DMS53 treated with DMSO at 0.1 percent for 48 hours (cell line): ENCODE measurements around the gene AP5M1.
A peak's percentile ranks its signal among the peaks of the same experiment; 100 is the strongest.
"Not testable (repeated sequence)": the region's sequence is repeated elsewhere in the genome, so short reads cannot be mapped to it uniquely, and the experiment has no call there.

Experiments used
- DNase-seq: peaks from one replicate; lab custom pipeline; 2025; ENCODE audit not compliant: unreplicated experiment; lab: John Stamatoyannopoulos, UW

AP5M1 gene, protein sequence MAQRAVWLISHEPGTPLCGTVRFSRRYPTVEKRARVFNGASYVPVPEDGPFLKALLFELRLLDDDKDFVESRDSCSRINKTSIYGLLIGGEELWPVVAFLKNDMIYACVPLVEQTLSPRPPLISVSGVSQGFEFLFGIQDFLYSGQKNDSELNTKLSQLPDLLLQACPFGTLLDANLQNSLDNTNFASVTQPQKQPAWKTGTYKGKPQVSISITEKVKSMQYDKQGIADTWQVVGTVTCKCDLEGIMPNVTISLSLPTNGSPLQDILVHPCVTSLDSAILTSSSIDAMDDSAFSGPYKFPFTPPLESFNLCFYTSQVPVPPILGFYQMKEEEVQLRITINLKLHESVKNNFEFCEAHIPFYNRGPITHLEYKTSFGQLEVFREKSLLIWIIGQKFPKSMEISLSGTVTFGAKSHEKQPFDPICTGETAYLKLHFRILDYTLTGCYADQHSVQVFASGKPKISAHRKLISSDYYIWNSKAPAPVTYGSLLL

DNA sequence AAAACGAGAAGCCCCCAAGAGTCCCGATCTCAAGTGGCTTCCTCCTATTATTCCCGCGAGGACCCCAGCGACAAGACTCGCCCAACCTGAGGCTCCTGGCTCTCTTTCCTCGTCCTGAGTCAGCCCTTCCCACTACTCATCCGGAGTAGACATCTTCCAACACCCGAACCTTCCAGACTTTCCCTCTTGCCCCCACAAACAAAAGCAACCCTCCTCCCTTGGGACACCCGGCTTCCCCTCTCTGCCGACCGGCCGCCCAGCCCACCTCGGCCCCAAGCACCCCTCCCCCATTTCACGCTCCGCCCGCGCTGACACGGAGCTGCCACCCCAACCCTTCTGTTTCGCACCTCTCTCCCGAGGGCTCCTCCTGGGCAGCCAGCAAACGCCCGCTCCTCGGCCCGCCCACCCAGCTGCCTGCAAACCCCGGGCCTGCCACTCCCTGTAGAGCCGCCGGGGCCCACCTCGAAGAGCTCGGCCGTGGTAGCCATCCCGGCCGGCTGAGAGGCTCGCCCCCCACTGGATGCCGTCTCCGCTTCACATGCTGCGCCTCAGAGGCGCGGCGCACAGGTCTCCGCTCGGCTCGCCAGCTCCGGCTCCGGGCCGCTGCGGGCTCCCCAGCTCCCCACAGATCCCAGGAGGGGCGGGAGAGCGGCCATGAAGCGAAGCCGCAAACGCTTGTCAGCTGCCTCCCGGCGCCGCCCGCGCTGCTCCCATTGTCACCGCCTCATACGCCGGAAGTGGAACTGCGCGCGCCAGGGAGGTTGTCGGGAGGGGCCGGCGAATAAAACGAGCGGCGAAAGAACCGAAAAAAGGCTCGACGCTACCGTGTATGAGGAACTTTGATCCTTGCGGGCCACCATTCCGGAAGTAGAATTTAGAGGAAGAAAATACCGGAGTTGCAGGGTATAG is at the start of gene AP5M1, which contains the start of gene EXOC5:
Gene AP5M1 (plus strand): TSS at position 811 of the 909 bp plus-strand sequence. CDS start 344 bp downstream, outside the sequence.
Gene EXOC5 (minus strand): TSS at position 745 of the 909 bp plus-strand sequence. CDS start 257 bp downstream, at position 488.
- DNase-seq = peak; percentile 85

DNA sequence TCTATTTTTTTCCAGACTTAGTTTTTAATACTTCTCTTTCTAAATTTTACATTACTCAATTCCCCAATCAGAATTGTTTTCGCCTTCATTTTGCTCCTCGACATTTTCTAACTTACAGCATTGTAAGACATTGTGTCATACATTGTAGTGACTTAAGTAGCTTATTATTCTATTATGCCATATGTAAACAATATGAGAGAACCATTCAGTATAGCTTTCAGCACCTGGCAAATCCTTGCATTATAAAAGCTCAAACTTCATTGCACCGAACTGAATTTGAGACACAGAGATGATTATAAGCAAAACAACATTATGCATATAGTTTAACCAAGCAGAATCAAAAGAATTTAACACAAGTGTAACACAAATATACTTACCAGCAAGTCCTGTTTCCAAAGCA is 46.8 kb upstream of the AP5M1 start:
- no peak for DNase-seq

DNA sequence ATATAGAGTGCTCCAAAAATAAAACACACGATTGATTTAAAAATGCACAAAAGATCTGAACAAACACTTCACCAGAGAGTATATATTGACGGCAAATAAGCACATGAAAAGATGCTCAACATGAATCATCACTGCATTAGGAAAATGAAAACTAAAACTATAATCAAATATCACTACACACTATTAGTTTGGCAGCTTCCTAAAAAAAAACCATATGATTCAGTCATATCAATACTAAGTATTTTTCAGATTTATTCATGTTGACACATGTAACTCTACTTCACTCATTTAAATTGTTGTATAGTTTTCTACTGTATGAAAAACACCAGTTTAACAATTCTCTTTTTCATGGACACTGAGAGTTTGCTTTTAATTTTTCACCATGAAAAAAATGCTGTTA is 41.7 kb upstream of the AP5M1 start:
- peak; percentile 8 for DNase-seq

DNA sequence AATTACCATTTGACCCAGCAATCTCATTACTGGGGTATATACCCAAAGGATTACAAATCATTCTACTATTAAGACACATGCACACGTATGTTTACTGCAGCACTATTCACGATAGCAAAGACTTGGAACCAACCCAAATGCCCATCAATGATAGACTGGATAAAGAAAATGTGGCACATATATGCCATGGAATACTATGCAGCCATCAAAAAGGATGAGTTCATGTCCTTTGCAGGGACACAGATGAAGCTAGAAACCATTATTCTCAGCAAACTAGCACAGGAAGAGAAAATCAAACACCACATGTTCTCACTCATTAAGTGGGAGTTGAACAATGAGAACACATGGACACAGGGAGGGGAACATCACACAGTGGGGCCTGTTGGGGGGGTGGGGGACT is 40.5 kb upstream of the AP5M1 start:
- not testable (repeated sequence) for DNase-seq

DNA sequence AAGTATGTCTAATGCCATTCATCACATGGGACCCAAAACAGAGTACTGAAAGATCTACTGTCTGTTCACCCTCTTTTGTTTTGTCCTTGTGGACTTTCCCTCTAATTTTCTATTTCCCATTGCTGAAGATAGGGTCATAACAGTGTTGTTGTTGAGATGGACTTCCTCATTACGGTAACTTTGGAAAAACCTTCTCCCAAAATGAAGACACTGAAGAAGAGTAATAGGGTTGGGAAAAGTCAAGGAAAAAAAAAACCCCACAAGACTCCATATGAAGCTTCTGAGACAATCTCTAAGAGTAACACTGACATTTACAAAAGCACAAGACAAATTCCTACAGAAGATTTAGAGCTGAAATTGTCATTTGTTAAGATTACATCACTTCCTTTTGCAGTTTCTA is 36.8 kb upstream of the AP5M1 start:
- no peak for DNase-seq

DNA sequence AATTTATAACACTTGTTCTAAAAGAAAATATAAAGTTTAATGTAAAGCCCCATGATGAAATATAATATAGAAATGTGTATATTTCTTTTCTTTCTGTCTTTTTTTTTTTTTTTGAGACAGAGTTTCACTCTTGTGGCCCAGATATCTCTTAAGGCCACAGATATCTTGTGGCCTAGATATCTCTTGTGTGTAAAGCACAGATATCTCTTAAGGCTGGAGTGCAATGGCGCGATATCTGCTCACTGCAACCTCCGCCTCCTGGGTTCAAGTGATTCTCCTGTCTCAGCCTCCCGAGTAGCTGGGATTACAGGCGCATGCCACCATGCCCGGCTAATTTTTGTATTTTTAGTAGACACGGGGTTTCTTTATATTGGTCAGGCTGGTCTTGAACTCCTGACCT is 28.7 kb upstream of the AP5M1 start:
- DNase-seq = not testable (repeated sequence)

DNA sequence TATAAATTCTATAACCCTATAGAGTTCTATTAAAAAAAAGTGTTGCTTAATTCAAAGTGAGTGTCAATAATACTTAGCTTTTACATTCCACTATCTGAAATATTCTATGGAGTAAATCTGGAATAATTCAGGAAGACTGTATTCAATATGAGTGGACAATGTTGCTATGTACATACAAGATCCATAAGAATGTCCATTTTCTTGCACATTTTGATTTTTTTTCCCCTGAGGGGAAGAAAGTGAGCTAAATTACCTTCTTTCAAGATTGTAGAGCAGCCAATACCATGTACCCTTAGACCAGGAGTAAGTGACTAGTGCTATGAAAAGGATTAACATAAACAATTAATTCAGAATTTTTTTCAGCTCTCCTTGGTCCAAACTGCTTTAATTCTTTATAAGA is 25.5 kb upstream of the AP5M1 start:
- no peak for DNase-seq

DNA sequence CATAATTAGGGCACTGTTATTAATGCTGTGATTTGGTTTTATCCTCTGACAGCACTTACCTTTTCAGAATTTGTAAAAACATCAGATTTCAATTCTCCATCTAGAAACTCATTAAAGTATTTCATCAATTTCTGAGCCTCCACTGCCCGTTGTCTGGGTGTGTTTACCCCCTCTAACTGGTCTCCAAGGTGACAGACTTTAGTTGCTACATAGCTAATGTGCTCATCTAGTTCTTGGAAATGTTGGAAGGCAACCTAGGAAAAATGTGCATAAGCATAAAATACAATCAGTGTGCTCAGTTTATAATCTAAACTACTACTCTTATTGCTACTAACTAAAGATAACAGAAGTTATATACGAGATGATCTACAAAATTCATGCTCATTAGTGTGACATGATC is 24.7 kb upstream of the AP5M1 start:
- no peak for DNase-seq

DNA sequence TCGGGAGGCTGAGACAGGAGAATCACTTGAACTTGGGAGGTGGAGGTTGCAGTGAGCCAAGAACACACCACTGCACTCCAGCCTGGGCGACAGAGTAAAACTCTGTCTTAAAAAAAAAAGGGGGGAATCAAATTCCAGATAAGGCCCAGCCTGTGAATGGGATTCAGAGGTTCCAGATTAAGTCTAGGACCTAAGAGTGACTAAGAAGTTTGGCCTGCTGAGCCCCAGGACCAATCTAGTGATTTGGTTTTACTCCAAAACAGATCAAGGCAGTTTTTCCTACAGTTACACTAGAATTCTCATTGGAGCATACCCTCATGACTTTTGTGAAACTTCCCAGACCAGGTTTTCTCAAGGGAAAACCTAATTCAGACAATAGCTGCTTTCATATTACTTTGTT is 22.8 kb upstream of the AP5M1 start:
- no peak for DNase-seq

DNA sequence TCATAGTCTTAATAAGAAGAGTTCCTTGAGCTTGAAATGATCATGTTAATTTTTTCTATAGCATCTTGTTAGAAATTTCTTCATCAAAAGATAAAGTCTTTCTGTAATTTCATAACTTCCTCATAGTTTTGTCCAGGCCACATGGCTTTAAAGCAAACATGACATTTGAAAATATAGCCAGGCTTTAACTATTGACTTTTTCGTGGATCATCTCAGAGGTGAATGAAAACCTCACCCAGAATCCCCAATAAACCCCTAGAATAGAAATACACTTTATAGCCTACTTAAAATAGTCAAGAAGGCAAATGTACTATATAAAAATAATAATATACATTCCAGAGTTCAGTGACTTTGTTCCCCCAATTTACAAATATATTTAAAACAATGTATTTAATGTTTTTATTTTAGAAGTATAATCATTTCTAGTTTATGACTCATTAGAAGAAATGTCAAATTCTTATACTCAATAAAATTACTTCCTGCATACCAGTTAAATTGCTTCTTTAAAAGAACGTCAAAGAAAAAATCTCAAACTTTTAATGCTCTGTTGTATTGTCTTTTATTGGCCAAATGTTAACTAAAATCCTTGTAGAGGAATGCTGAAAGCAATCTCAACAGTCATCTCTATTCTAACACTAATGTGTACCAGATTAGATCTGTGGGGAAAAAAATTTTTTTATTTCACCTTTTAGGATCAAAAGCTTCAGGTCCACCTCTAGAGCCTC is 21.7 kb upstream of the AP5M1 start:
- DNase-seq = no peak

DNA sequence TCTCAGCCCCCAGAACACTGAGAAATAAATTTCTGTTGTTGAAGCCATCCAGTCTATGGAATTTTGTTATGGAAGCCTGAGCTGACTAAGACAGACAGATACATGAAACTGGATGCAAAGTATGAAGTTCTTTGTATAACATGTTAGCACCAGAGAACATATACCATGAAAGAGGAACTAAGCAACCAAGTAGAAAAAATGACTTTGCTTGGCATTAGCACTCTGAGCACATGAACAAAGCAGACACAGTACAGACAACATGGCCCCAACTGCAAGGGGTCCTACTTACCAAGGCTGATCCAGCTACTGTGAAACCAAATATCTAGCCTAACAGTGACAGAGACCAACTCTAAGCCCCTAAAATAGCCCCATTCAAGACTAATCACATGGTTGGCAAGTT is 13.9 kb upstream of the AP5M1 start:
- DNase-seq = no peak

DNA sequence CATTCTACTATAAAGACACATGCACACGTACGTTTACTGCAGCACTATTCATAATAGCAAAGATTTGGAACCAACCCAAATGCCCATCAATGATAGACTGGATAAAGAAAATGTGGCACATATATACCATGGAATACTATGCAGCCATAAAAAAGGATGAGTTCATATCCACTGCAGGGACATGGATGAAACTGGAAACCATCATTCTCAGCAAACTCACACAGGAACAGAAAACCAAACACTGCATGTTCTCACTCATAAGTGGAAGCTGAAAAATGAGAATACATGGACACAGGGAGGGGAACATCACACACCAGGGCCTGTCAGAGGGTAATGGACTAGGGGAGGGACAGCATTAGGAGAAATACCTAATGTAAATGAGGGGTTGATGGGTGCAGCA is 10.6 kb upstream of the AP5M1 start:
- not testable (repeated sequence) for DNase-seq

DNA sequence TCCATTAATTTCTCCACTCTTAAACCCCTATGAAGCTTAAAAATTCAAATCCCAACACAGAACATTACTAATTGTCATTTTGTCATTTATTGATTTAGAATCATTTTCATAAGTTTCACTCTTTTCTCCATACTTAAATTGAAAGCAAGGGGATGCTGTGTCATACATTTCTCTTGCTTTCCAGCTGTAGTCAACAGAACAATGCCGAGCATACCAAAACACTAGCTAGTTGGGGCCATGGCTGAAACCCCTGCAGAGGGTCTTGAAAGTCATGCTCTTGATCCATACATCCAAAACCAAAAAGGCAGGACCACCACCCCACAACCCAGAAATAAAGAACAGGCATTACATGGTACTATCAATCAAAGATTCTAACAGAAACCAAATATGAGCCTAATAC is 9.1 kb upstream of the AP5M1 start:
- DNase-seq = no peak

DNA sequence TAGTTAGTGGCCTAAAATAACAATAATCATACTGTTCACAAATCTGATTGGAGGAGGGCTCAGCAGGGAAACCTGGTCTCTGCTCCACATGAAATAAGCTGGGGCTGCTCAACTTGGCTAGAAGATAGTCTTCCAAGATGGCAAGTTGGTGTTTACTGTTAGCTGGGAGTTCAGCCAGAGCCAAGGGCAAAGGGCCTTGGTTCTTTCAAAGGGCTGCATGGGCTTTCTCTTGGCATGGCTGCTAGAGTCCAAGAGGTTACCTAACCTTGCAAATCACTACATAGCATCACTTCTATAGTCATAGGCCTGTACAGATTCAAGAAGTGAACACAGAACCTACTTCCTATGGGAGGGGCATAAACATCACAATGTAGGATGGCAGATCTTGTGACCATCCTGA is 7.2 kb upstream of the AP5M1 start:
- DNase-seq = no peak

DNA sequence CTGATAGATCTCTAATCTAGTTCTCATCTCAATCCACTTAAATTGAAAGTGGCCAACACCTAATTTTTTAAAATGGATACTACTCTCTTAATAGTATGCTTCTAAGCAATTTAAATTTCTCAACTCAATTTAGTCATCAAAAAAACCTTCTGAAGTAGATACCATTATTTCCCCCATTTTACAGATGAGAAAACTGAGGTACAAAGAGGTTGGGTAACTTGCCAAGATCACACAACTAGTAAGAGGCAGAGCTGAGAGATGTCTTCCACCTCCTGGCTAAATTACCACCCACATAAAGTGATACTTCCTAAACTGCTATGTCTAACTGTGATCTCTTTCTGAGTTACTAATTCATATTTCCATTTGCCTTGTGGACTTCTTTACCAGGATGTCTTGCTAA is 6.7 kb upstream of the AP5M1 start:
- no peak for DNase-seq

DNA sequence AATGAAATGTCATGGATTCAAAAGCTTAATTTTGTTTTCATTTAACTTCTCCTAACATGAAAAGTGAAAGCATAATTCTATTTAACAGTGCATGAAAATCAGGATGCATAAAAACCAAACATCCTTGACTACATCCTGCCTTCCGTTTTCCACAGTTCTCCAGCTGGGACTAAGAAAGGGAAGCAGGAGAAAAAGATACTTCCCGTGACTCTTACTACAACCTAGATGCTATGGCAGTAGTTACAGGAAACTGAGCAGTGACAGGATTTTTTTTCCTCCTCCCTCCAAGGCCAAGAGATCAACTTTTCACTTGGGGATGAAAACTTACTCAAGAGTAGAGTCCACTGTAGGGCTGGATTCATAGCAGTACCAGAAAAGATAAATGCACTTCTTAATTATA is 2.7 kb upstream of the AP5M1 start:
- DNase-seq = no peak

DNA sequence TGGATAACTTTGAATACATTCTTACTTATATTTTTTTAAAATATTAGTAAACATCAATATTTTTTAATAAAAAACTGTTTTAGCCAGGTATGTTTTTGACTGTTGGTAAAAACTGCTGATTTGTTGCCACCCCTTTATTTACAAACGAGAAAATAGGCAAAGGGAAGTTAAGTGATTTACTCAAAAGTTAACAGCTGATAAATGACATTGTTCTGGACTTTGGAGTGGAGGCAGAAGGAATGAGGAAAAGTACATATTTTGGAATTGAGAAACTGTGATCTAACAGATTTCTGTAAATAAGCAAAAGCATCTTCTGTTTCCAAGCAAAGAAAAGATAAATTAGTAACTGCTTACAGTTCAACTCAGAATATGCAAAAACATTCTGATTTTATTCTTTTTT is 4.5 kb downstream of the AP5M1 start:
- DNase-seq = no peak

DNA sequence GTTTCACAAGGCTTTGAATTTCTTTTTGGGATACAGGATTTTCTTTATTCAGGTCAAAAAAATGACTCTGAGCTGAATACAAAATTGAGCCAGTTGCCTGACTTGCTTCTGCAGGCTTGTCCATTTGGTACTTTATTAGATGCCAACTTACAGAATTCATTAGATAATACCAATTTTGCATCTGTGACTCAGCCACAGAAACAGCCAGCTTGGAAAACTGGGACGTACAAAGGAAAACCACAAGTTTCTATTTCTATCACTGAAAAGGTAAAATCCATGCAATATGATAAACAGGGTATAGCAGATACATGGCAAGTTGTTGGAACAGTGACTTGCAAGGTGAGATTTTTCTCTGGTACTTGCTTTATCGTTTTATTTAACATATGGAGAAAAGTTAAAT is 5.8 kb downstream of the AP5M1 start:
- no peak for DNase-seq

DNA sequence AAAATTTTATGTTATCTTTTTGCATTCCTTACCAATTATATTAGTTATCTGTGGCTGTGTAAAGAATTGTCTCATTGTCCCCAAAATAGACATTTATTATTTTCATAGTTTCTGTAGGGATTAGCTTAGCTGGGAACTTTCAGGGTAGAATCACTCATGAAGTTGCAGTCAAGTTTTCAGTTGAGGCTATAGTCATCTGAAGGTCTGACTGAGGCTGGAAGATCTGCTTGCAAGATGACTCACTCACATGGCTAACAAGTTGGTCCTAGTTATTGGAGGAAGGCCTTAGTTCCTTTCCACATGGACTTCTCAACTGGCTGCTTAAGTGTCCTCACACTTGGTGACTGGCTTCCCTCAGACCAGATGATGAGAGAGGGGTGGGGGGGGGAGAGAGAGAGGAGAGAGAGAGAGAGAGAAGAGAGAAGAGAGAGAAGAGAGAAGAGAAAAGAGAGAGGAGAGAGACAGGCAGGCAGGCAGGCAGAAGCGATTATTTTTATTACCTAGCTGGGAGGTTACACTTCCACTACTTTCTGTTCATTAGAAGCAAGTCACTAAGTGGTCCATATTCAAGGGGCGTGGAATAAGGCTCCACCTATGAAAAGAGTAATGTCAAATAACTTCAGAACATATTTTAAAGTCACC is 6.4 kb downstream of the AP5M1 start:
- no peak for DNase-seq

DNA sequence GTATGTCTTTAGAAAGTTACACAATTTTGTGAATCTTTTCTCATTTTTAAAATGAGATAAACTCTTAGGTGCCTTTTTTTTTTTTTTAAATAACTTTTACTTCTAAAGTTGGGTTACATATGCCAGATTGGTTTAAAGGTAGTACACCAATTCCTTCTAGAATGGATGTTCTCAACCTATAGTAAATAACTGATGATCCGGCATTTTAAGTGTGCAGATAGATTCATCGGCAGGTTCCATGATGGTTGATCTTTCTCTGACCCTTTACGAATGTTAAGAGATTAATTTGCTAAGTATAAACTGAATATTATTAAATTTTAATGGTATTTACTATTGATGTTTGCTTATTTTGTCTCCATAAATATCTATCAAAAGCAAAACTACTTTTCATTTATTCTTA is 8.3 kb downstream of the AP5M1 start:
- no peak for DNase-seq

DNA sequence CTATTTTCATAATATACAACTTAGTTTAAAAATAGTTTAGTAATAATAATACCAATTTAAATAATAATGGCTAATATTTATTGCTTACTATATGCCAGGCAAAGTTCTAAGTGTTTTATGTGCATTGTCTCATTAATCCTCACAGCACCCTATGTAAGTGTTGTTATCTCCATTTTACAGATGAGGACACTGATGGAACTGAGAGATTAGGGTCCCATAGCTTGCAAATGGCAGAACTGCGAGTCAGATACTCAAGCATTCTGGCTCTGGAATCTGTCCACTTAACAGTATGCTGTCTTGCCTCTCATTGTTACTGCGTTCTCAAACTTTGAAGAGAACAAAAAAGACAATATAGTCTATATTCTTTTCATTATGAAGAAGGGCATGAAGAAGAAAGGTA is 19.0 kb downstream of the AP5M1 start:
- no peak for DNase-seq
